HFFc6 (cell line): ENCODE data around the gene SRGAP3. TPM values are rescaled to one million over a fixed set of nuclear protein-coding genes. Genes with fewer than 3 reads are reported as not detected.
A peak's percentile ranks its signal among the peaks of the same experiment; 100 is the strongest.

ENCODE experiments used
- DNase-seq: peaks from one replicate; pipeline ENCODE4 v3.0.0-alpha.2; 2018
- H3K27ac Mint-ChIP-seq: 2 replicates; pipeline ENCODE4 v1.8.0; 2020; ENCODE audit warnings: mild to moderate bottlenecking, mixed read lengths
- H3K27me3 Mint-ChIP-seq: 2 replicates; pipeline ENCODE4 v1.8.0; 2021; ENCODE audit warnings: mild to moderate bottlenecking, moderate library complexity, mixed read lengths; ENCODE audit not compliant: insufficient read depth
- H3K36me3 Mint-ChIP-seq: 2 replicates; pipeline ENCODE4 v1.8.0; 2021; ENCODE audit warnings: low read depth, mixed read lengths
- H3K4me1 Mint-ChIP-seq: 2 replicates; pipeline ENCODE4 v1.8.0; 2020; ENCODE audit warnings: low read depth, mixed read lengths
- H3K4me3 Mint-ChIP-seq: 2 replicates; pipeline ENCODE4 v1.8.0; 2020; ENCODE audit warnings: mild to moderate bottlenecking, moderate library complexity, mixed read lengths
- H3K9me3 Mint-ChIP-seq: 2 replicates; pipeline ENCODE4 v1.8.0; 2020; ENCODE audit warnings: mild to moderate bottlenecking, mixed read lengths
- CTCF ChIP-seq: fragments of 200-600 bp; sonication (generic); IDR thresholded peaks from 2 replicates; pipeline ENCODE4 v1.5.0; 2021; ENCODE audit warnings: antibody characterized with exemption, mild to moderate bottlenecking
- total RNA-seq, 6 experiments: library from RNA; stranded (reverse); fragmentation: NEBNext Ultra II Directional; extraction: Animal tissue kit (Norgen Biotek cat#: 25700); gene quantifications; 2 replicates in 1 of 6; 3 replicates in 5 of 6; pipeline ENCODE4 v1.2.3, GENCODE V29; 2021

Gene SRGAP3
- total RNA-seq, 6 experiments from 2014 or later: 0.23 to 0.92 (median 0.77) TPM

- TF ChIP-seq CTCF: no peak
- peaks cover 28% of the 10 kb centered on the region for H3K27me3 Mint-ChIP-seq
- no peaks in the 10 kb centered on the region for H3K36me3 Mint-ChIP-seq
- no peaks in the 10 kb centered on the region for H3K9me3 Mint-ChIP-seq
- peak; percentile 11 for DNase-seq
- H3K4me1 Mint-ChIP-seq: no peaks in the 10 kb centered on the region
- H3K27ac Mint-ChIP-seq: no peak overlapping the region
- H3K4me3 Mint-ChIP-seq: no peak overlapping the region
These were observed 48.2 kb downstream of the SRGAP3 start for GRCh38 chr3:9201266-9201665.

GRCh38 chr3:9199775-9200174 is 49.7 kb downstream of the SRGAP3 start:
- peaks cover 35% of the 10 kb centered on the region for H3K27me3 Mint-ChIP-seq
- no peak overlapping the region for H3K27ac Mint-ChIP-seq
- no peaks in the 10 kb centered on the region for H3K4me1 Mint-ChIP-seq
- H3K36me3 Mint-ChIP-seq: no peaks in the 10 kb centered on the region
- no peaks in the 10 kb centered on the region for H3K9me3 Mint-ChIP-seq
- H3K4me3 Mint-ChIP-seq: no peak overlapping the region
- DNase-seq: no peak
- TF ChIP-seq CTCF: no peak

GRCh38 chr3:9198899-9199335 is 50.5 kb downstream of the SRGAP3 start:
- Mint-ChIP-seq H3K9me3 (no peaks in the 10 kb centered on the region), H3K27ac (no peak overlapping the region), H3K27me3 (peaks cover 39% of the 10 kb centered on the region), H3K4me3 (no peak overlapping the region), H3K36me3 (no peaks in the 10 kb centered on the region), H3K4me1 (no peaks in the 10 kb centered on the region)
- no peak for DNase-seq
- no peak for TF ChIP-seq CTCF

GRCh38 chr3:9198261-9198660 is 51.2 kb downstream of the SRGAP3 start:
- Mint-ChIP-seq H3K4me3 (no peak overlapping the region), H3K4me1 (no peaks in the 10 kb centered on the region), H3K27me3 (peaks cover 39% of the 10 kb centered on the region), H3K36me3 (no peaks in the 10 kb centered on the region), H3K9me3 (no peaks in the 10 kb centered on the region), H3K27ac (no peak overlapping the region)
- no peak for DNase-seq
- no peak for TF ChIP-seq CTCF

- Mint-ChIP-seq H3K27me3 (peaks cover 34% of the 10 kb centered on the region), H3K36me3 (no peaks in the 10 kb centered on the region), H3K4me3 (no peak overlapping the region), H3K4me1 (no peaks in the 10 kb centered on the region), H3K9me3 (no peaks in the 10 kb centered on the region), H3K27ac (no peak overlapping the region)
- TF ChIP-seq CTCF: no peak
- no peak for DNase-seq
These were observed 53.4 kb downstream of the SRGAP3 start for GRCh38 chr3:9196020-9196419.

- no peak overlapping the region for H3K27ac Mint-ChIP-seq
- no peaks in the 10 kb centered on the region for H3K9me3 Mint-ChIP-seq
- H3K36me3 Mint-ChIP-seq: no peaks in the 10 kb centered on the region
- no peak overlapping the region for H3K4me3 Mint-ChIP-seq
- H3K27me3 Mint-ChIP-seq: peaks cover 39% of the 10 kb centered on the region
- no peak for DNase-seq
- TF ChIP-seq CTCF: no peak
- no peaks in the 10 kb centered on the region for H3K4me1 Mint-ChIP-seq
These were observed 54.1 kb downstream of the SRGAP3 start for GRCh38 chr3:9195390-9195789.
